ENCODE data around the gene PRKG1.

The PRKG1 gene

GRCh38 chr10:52082307-52082706, 1008.0 kb downstream of the PRKG1 start:
- no peak overlapping the region for H3K4me3 ChIP-seq (ENCODE audit: insufficient read depth, low read length, poor library complexity, severe bottlenecking)
- no peaks in the 10 kb centered on the region for H3K27me3 ChIP-seq (ENCODE audit: low read length)
- no peak overlapping the region for H3K4me2 ChIP-seq (ENCODE audit: low read depth, low read length, poor library complexity, severe bottlenecking)
- H3K9me2 ChIP-seq (replicated peaks; ENCODE audit: insufficient read depth, low read length): no peaks in the 10 kb centered on the region
- TF ChIP-seq CTCF (IDR thresholded peaks at IDR 0.05; ENCODE audit: insufficient read depth, low read length, poor library complexity, severe bottlenecking) (no peak), EZH2phosphoT487 (conservative IDR thresholded peaks at IDR 0.05; ENCODE audit: low read length) (no peak)
- H3K9ac ChIP-seq (ENCODE audit: low read length): no peak overlapping the region
- no peaks in the 10 kb centered on the region for H3K36me3 ChIP-seq (ENCODE audit: low read length)
- no peaks in the 10 kb centered on the region for H4K20me1 ChIP-seq (ENCODE audit: low read depth, low read length)
- no peaks in the 10 kb centered on the region for H3K79me2 ChIP-seq (ENCODE audit: insufficient read depth, low read length)
- H3K9me3 ChIP-seq (ENCODE audit: insufficient read depth, low read length): no peaks in the 10 kb centered on the region
- H2AFZ ChIP-seq (ENCODE audit: low read depth, low read length, severe bottlenecking): no peak overlapping the region
- no peaks in the 10 kb centered on the region for H3F3A ChIP-seq (ENCODE audit: insufficient read depth)
- no peak overlapping the region for H3K27ac ChIP-seq (ENCODE audit: low read depth, low read length)

DNA sequence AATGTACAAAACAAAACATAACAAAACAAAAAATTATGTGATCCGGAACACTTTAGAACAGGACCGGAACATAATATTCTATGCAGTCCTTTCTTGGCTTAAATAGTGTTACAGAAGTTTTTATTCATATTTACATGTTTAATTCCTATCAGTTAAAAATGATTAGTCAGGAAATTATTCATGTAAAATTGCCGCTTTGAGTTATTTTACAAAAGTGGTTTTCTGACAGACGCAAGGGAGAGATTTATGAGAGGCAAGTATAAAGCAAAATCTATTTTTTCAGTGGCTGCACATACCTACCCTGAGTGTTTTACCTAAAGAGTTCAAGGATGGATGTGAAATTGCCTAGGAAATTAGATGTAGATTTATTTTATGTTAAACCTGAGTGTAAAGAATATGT, 1009.1 kb downstream of the PRKG1 start:
- H3K27ac ChIP-seq (ENCODE audit: low read depth, low read length): no peak overlapping the region
- H3K79me2 ChIP-seq (ENCODE audit: insufficient read depth, low read length): no peaks in the 10 kb centered on the region
- no peaks in the 10 kb centered on the region for H3F3A ChIP-seq (ENCODE audit: insufficient read depth)
- H3K9me2 ChIP-seq (replicated peaks; ENCODE audit: insufficient read depth, low read length): no peaks in the 10 kb centered on the region
- no peak overlapping the region for H3K9ac ChIP-seq (ENCODE audit: low read length)
- H3K9me3 ChIP-seq (ENCODE audit: insufficient read depth, low read length): no peaks in the 10 kb centered on the region
- no peaks in the 10 kb centered on the region for H3K27me3 ChIP-seq (ENCODE audit: low read length)
- H3K4me2 ChIP-seq (ENCODE audit: low read depth, low read length, poor library complexity, severe bottlenecking): no peak overlapping the region
- H3K36me3 ChIP-seq (ENCODE audit: low read length): no peaks in the 10 kb centered on the region
- no peak overlapping the region for H3K4me3 ChIP-seq (ENCODE audit: insufficient read depth, low read length, poor library complexity, severe bottlenecking)
- H2AFZ ChIP-seq (ENCODE audit: low read depth, low read length, severe bottlenecking): no peak overlapping the region
- TF ChIP-seq CTCF (IDR thresholded peaks at IDR 0.05; ENCODE audit: insufficient read depth, low read length, poor library complexity, severe bottlenecking) (no peak), EZH2phosphoT487 (conservative IDR thresholded peaks at IDR 0.05; ENCODE audit: low read length) (no peak)
- H4K20me1 ChIP-seq (ENCODE audit: low read depth, low read length): no peaks in the 10 kb centered on the region

DNA sequence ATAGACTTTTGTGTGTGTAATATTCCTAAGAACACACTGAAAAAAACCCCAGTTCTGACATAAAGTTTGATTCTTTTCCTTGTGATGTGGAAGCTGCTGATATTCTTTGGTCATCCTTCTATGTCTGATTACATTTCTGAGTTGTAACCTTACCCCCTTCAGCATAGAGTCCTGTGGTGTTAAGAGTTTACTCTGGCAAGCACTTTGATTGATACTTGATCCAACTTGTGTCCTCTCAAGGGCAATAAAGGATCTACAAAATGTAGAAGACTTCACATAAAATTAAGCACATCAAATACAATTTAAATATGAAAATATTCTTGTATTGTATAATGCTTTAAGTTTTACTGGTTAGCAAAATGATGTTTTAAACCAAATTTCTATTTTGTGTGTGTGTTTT, 1018.1 kb downstream of the PRKG1 start:
- Histone ChIP-seq H3F3A (ENCODE audit: insufficient read depth) (no peaks in the 10 kb centered on the region), H3K79me2 (ENCODE audit: insufficient read depth, low read length) (no peaks in the 10 kb centered on the region), H4K20me1 (ENCODE audit: low read depth, low read length) (no peaks in the 10 kb centered on the region), H3K27me3 (ENCODE audit: low read length) (no peaks in the 10 kb centered on the region), H3K27ac (ENCODE audit: low read depth, low read length) (no peak overlapping the region), H3K4me3 (ENCODE audit: insufficient read depth, low read length, poor library complexity, severe bottlenecking) (no peak overlapping the region), H3K9me2 (replicated peaks; ENCODE audit: insufficient read depth, low read length) (no peaks in the 10 kb centered on the region; the same call in 1 of the 2 replicates), H2AFZ (ENCODE audit: low read depth, low read length, severe bottlenecking) (no peak overlapping the region), H3K9ac (ENCODE audit: low read length) (no peak overlapping the region), H3K36me3 (ENCODE audit: low read length) (no peaks in the 10 kb centered on the region), H3K9me3 (ENCODE audit: insufficient read depth, low read length) (no peaks in the 10 kb centered on the region), H3K4me2 (ENCODE audit: low read depth, low read length, poor library complexity, severe bottlenecking) (no peak overlapping the region)
- TF ChIP-seq CTCF (IDR thresholded peaks at IDR 0.05; ENCODE audit: insufficient read depth, low read length, poor library complexity, severe bottlenecking) (no peak), EZH2phosphoT487 (conservative IDR thresholded peaks at IDR 0.05; ENCODE audit: low read length) (no peak)
